Large intestine (tissue), 12 donors: ENCODE data around the gene PUS1. TPM values are rescaled to one million over a fixed set of nuclear protein-coding genes. Genes with fewer than 3 reads are reported as not detected.
"Not testable (repeated sequence)": the region's sequence is repeated elsewhere in the genome, so short reads cannot be mapped to it uniquely, and the experiment has no call there.

Source experiments
- DNase-seq, 2 donors: peaks; one replicate each; pipeline versions ENCODE4 v3.0.0 to v3.0.0-alpha.2; 2013
- H3K27ac ChIP-seq: one replicate; pipeline ENCODE4 v1.5.1; 2013; ENCODE audit warnings: low read length
- H3K27me3 ChIP-seq: 2 replicates; pipeline ENCODE4 v1.6.1; 2013; ENCODE audit warnings: low read length; ENCODE audit not compliant: control insufficient read depth, insufficient read depth
- H3K36me3 ChIP-seq: 2 replicates; pipeline ENCODE4 v1.6.1; 2013; ENCODE audit warnings: low read length; ENCODE audit not compliant: control insufficient read depth, insufficient read depth
- H3K4me1 ChIP-seq: one replicate; pipeline ENCODE4 v1.6.1; 2013; ENCODE audit warnings: low read length; ENCODE audit not compliant: control insufficient read depth, insufficient read depth
- H3K4me3 ChIP-seq: one replicate; pipeline ENCODE4 v1.5.1; 2013; ENCODE audit warnings: low read length
- H3K9me3 ChIP-seq: one replicate; pipeline ENCODE4 v1.6.1; 2013; ENCODE audit warnings: mild to moderate bottlenecking, low read depth, low read length, moderate library complexity; ENCODE audit not compliant: control insufficient read depth
- WGBS: methylation state at CpG from one replicate; pipeline ENCODE4 v1.1.5; 2013; ENCODE audit warnings: low lambda C conversion rate; ENCODE audit not compliant: insufficient coverage; 5-methylcytosine and 5-hydroxymethylcytosine counted together
- long read RNA-seq, 11 donors: transcript quantifications; one replicate each; lab custom pipeline, GENCODE V29; 2026
- polyA plus RNA-seq: library from polyadenylated mRNA; unstranded; fragments of 120-200 nt; gene quantifications from one replicate; pipeline ENCODE4 v1.2.1, GENCODE V29; 2013

PUS1 gene
- 26.1 TPM for polyA plus RNA-seq
- long read RNA-seq, donor 1, full-length matches to known transcripts, result 2 of 2 reads
- long read RNA-seq, donor 1, partial matches to known transcripts, result 0 of 2 reads
- long read RNA-seq, donor 1, other reads (novel, unspliced or antisense), result 0 of 2 reads
- long read RNA-seq, donor 2, full-length matches to known transcripts, result 10 of 15 reads
- long read RNA-seq, donor 2, partial matches to known transcripts, result 5 of 15 reads
- long read RNA-seq, donor 2, other reads (novel, unspliced or antisense), result 0 of 15 reads
- long read RNA-seq, donor 3, result 0 reads
- long read RNA-seq, donor 4, full-length matches to known transcripts, result 2 of 2 reads
- long read RNA-seq, donor 4, partial matches to known transcripts, result 0 of 2 reads
- long read RNA-seq, donor 4, other reads (novel, unspliced or antisense), result 0 of 2 reads
- long read RNA-seq, donor 5, full-length matches to known transcripts, result 1 of 1 reads
- long read RNA-seq, donor 5, partial matches to known transcripts, result 0 of 1 reads
- long read RNA-seq, donor 5, other reads (novel, unspliced or antisense), result 0 of 1 reads
- long read RNA-seq, donor 6, partial matches to known transcripts, result 0 of 2 reads
- long read RNA-seq, donor 6, other reads (novel, unspliced or antisense), result 0 of 2 reads
- long read RNA-seq, donor 7, full-length matches to known transcripts, result 2 of 2 reads
- long read RNA-seq, donor 7, partial matches to known transcripts, result 0 of 2 reads
- long read RNA-seq, donor 7, other reads (novel, unspliced or antisense), result 0 of 2 reads
- long read RNA-seq, donor 8, full-length matches to known transcripts, result 7 of 14 reads
- long read RNA-seq, donor 8, partial matches to known transcripts, result 7 of 14 reads
- long read RNA-seq, donor 8, other reads (novel, unspliced or antisense), result 0 of 14 reads
- long read RNA-seq, donor 9, full-length matches to known transcripts, result 4 of 4 reads
- long read RNA-seq, donor 9, partial matches to known transcripts, result 0 of 4 reads
- long read RNA-seq, donor 9, other reads (novel, unspliced or antisense), result 0 of 4 reads
- long read RNA-seq, donor 10, full-length matches to known transcripts, result 14 of 14 reads
- long read RNA-seq, donor 10, partial matches to known transcripts, result 0 of 14 reads
- long read RNA-seq, donor 10, other reads (novel, unspliced or antisense), result 0 of 14 reads
- long read RNA-seq, donor 11, full-length matches to known transcripts, result 4 of 9 reads
- long read RNA-seq, donor 11, partial matches to known transcripts, result 5 of 9 reads
- long read RNA-seq, donor 11, other reads (novel, unspliced or antisense), result 0 of 9 reads

- H3K36me3 ChIP-seq, result peaks cover 25% of the 10 kb centered on the region
- peak within 1 kb of the TSS; percentile 7 for H3K27ac ChIP-seq
- peak within 1 kb of the TSS; percentile 91 for H3K4me3 ChIP-seq
- H3K9me3 ChIP-seq, result peaks cover 4% of the 10 kb centered on the region
- peaks cover 4% of the 10 kb centered on the region for H3K4me1 ChIP-seq
- peak; percentile 89 to 92 for DNase-seq
- no peaks in the 10 kb centered on the region for H3K27me3 ChIP-seq
- no CpG with 5 or more reads among the region's 84 CpGs for WGBS
Observed at GRCh38 chr12:131928711-131929580, at the start of gene PUS1. Gene PUS1, plus strand, starts transcription at chr12:131929276. Its CDS starts 447 bp downstream, at chr12:131929723.

- no CpG with 5 or more reads among the region's 16 CpGs for WGBS
- no peak for DNase-seq
- H3K27ac ChIP-seq, result no peak overlapping the region
- H3K36me3 ChIP-seq, result no peaks in the 10 kb centered on the region
- H3K4me3 ChIP-seq, result no peak overlapping the region
- no peaks in the 10 kb centered on the region for H3K9me3 ChIP-seq
- H3K27me3 ChIP-seq, result peaks cover 14% of the 10 kb centered on the region
- H3K4me1 ChIP-seq, result no peaks in the 10 kb centered on the region
Observed at GRCh38 chr12:131882804-131883520, 46.1 kb upstream of the PUS1 start.

GRCh38 chr12:131883521-131883900 lies 45.6 kb upstream of the PUS1 start:
- H3K27me3 ChIP-seq, result peaks cover 10% of the 10 kb centered on the region
- no peak overlapping the region for H3K27ac ChIP-seq
- DNase-seq, result no peak
- no peaks in the 10 kb centered on the region for H3K9me3 ChIP-seq
- 17% methylated on average over 1 of the region's 4 CpGs for WGBS
- H3K4me3 ChIP-seq, result no peak overlapping the region
- no peaks in the 10 kb centered on the region for H3K36me3 ChIP-seq
- no peaks in the 10 kb centered on the region for H3K4me1 ChIP-seq

- peaks cover 17% of the 10 kb centered on the region for H3K27me3 ChIP-seq
- H3K36me3 ChIP-seq, H3K4me1 ChIP-seq, H3K4me3 ChIP-seq, DNase-seq, H3K27ac ChIP-seq, H3K9me3 ChIP-seq: not testable (repeated sequence)
- no CpG with 5 or more reads among the region's 8 CpGs for WGBS
Observed at GRCh38 chr12:131885076-131885475, 44.0 kb upstream of the PUS1 start.

- peaks cover 14% of the 10 kb centered on the region for H3K27me3 ChIP-seq
- 100% methylated on average over 2 of the region's 7 CpGs for WGBS
- DNase-seq, result no peak
- no peaks in the 10 kb centered on the region for H3K36me3 ChIP-seq
- H3K27ac ChIP-seq, result no peak overlapping the region
- no peaks in the 10 kb centered on the region for H3K9me3 ChIP-seq
- no peak overlapping the region for H3K4me3 ChIP-seq
- no peaks in the 10 kb centered on the region for H3K4me1 ChIP-seq
Observed at GRCh38 chr12:131885543-131886057, 43.5 kb upstream of the PUS1 start.

GRCh38 chr12:131891722-131892121 lies 37.4 kb upstream of the PUS1 start:
- not testable (repeated sequence) for H3K4me3 ChIP-seq, DNase-seq, H3K9me3 ChIP-seq, H3K36me3 ChIP-seq, H3K27me3 ChIP-seq, H3K27ac ChIP-seq
- no CpG with 5 or more reads among the region's 8 CpGs for WGBS
- peaks cover 11% of the 10 kb centered on the region for H3K4me1 ChIP-seq

- peaks cover 10% of the 10 kb centered on the region for H3K27me3 ChIP-seq
- H3K4me3 ChIP-seq, result no peak overlapping the region
- H3K36me3 ChIP-seq, result peaks cover 11% of the 10 kb centered on the region
- no peak for DNase-seq
- H3K27ac ChIP-seq, result no peak overlapping the region
- no CpG with 5 or more reads among the region's 26 CpGs for WGBS
- peaks cover 15% of the 10 kb centered on the region for H3K4me1 ChIP-seq
- no peaks in the 10 kb centered on the region for H3K9me3 ChIP-seq
Observed at GRCh38 chr12:131892711-131893604, 36.1 kb upstream of the PUS1 start.

- no peak for DNase-seq
- WGBS, result 40% methylated on average over 1 of the region's 19 CpGs
- peaks cover 11% of the 10 kb centered on the region for H3K36me3 ChIP-seq
- H3K27ac ChIP-seq, result no peak overlapping the region
- peaks cover 9% of the 10 kb centered on the region for H3K27me3 ChIP-seq
- H3K4me1 ChIP-seq, result peaks cover 15% of the 10 kb centered on the region
- H3K4me3 ChIP-seq, result no peak overlapping the region
- no peaks in the 10 kb centered on the region for H3K9me3 ChIP-seq
Observed at GRCh38 chr12:131893605-131894312, 35.3 kb upstream of the PUS1 start.
